Breast epithelium (tissue), 4 donors: ENCODE results near the gene PPM1H. TPM values are rescaled to one million over a fixed set of nuclear protein-coding genes. Genes with fewer than 3 reads are reported as not detected.
"Not testable (repeated sequence)": the region's sequence is repeated elsewhere in the genome, so short reads cannot be mapped to it uniquely, and the experiment has no call there.

Source experiments
- DNase-seq, 2 donors: peaks; one replicate each; pipeline ENCODE4 v3.0.0-alpha.2; 2019; ENCODE audit warnings: low spot score in 2 of 2
- H3K27ac ChIP-seq, 2 donors: fragments of 200-600 bp; sonication (generic) in 1 of 2; one replicate each; pipeline ENCODE4 v1.5.1; 2016 to 2019; ENCODE audit warnings: mild to moderate bottlenecking in 1 of 2
- H3K27me3 ChIP-seq, 2 donors: fragments of 200-600 bp; sonication (generic) in 1 of 2; one replicate each; pipeline versions ENCODE4 v1.5.1 to v1.6.0; 2017 to 2019; ENCODE audit warnings: control low read depth in 1 of 2, mild to moderate bottlenecking in 1 of 2
- H3K36me3 ChIP-seq: fragments of 200-600 bp; one replicate; pipeline ENCODE4 v1.5.1; 2019
- H3K4me1 ChIP-seq, 2 donors: fragments of 200-600 bp; sonication (generic); one replicate each; pipeline ENCODE4 v1.5.1; 2016 to 2019; ENCODE audit warnings: control low read depth in 1 of 2
- H3K4me3 ChIP-seq, 3 donors: fragments of 200-600 bp; sonication (generic); 1 replicate in 2 of 3; 2 replicates in 1 of 3; pipeline ENCODE4 v1.5.1; 2016 to 2019; ENCODE audit warnings: mild to moderate bottlenecking in 3 of 3, moderate library complexity in 2 of 3
- H3K9me3 ChIP-seq, 2 donors: fragments of 200-600 bp; sonication (generic) in 1 of 2; one replicate each; pipeline ENCODE4 v1.5.1; 2016 to 2019; ENCODE audit warnings: control low read depth in 1 of 2
- CTCF ChIP-seq, 3 donors: fragments of 450-650 bp; IDR thresholded peaks; one replicate each; pipeline ENCODE4 v1.5.1; 2016 to 2017; ENCODE audit warnings: antibody characterized with exemption in 3 of 3, mild to moderate bottlenecking in 3 of 3, moderate library complexity in 3 of 3
- POLR2A ChIP-seq: fragments of 450-650 bp; IDR thresholded peaks from one replicate; pipeline ENCODE4 v1.6.1; 2016; ENCODE audit warnings: antibody characterized with exemption, mild to moderate bottlenecking, moderate library complexity
- POLR2AphosphoS5 ChIP-seq, 3 donors: sonication (generic); formaldehyde crosslinking; IDR thresholded peaks; one replicate each; pipeline ENCODE4 v1.6.1; 2017; ENCODE audit warnings: antibody characterized with exemption in 3 of 3
- intact Hi-C: fragments of 100-400 bp; cut with DNase I; formaldehyde crosslinking; loops from one replicate; pipeline ENCODE4 v1.15.1; 2023; ENCODE audit warnings: low total_unique reads
- total RNA-seq, 3 donors: library from RNA; depleted of rRNA; stranded (reverse); fragments of >200 nt; gene quantifications; one replicate each; pipeline ENCODE4 v1.1.0, GENCODE V29; 2016

Gene PPM1H
- total RNA-seq, 3 donors from 2014 or later: 2.2 to 15.4 (median 13.5) TPM

GRCh38 chr12:62888454-62889110, 46.4 kb downstream of the PPM1H start:
- H3K4me1 ChIP-seq: no peaks in the 10 kb centered on the region
- intact Hi-C loops: no loop called here
- H3K4me3 ChIP-seq: no peak overlapping the region
- no peak for TF ChIP-seq CTCF (IDR thresholded peaks at IDR 0.05)
- no peak for TF ChIP-seq POLR2A
- TF ChIP-seq POLR2AphosphoS5 (IDR thresholded peaks at IDR 0.05): no peak
- DNase-seq: no peak
- no peak overlapping the region for H3K27ac ChIP-seq
- no peaks in the 10 kb centered on the region for H3K27me3 ChIP-seq
- no peaks in the 10 kb centered on the region for H3K36me3 ChIP-seq
- no peaks in the 10 kb centered on the region for H3K9me3 ChIP-seq

- Histone ChIP-seq H3K4me3 (no peak overlapping the region), H3K4me1 (no peaks in the 10 kb centered on the region), H3K9me3 (no peaks in the 10 kb centered on the region), H3K27ac (no peak overlapping the region), H3K27me3 (no peaks in the 10 kb centered on the region), H3K36me3 (no peaks in the 10 kb centered on the region)
- TF ChIP-seq POLR2A (no peak), CTCF (IDR thresholded peaks at IDR 0.05) (no peak), POLR2AphosphoS5 (IDR thresholded peaks at IDR 0.05) (no peak)
- no peak for DNase-seq
- intact Hi-C loops: no loop called here
Measured at GRCh38 chr12:62886796-62887195, 48.2 kb downstream of the PPM1H start.

GRCh38 chr12:62885242-62885641, 49.7 kb downstream of the PPM1H start:
- intact Hi-C loops: no loop called here
- TF ChIP-seq POLR2A (no peak), CTCF (IDR thresholded peaks at IDR 0.05) (no peak), POLR2AphosphoS5 (IDR thresholded peaks at IDR 0.05) (no peak)
- DNase-seq: no peak
- Histone ChIP-seq H3K27ac (no peak overlapping the region), H3K27me3 (no peaks in the 10 kb centered on the region), H3K9me3 (no peaks in the 10 kb centered on the region), H3K4me1 (no peaks in the 10 kb centered on the region), H3K4me3 (no peak overlapping the region), H3K36me3 (no peaks in the 10 kb centered on the region)

DNA sequence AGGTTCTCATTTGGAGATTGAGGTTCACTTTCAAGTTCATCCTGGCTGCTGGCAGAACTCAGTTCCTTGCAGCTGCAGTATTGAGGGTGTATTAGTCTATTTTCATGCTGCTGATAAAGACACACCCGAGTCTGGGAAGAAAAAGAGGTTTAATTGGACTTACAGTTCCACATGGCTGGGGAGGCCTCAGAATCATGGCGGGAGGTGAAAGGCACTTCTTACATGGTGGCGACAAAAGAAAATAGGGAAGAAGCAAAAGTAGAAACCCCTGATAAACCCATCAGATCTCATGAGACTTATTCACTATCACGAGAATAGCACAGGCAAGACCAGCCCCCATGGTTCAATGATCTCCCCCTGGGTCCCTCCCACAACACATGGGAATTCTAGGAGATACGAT, 50.1 kb downstream of the PPM1H start:
- intact Hi-C loops, DNase-seq, H3K4me3 ChIP-seq, H3K9me3 ChIP-seq, H3K27ac ChIP-seq, H3K4me1 ChIP-seq, H3K36me3 ChIP-seq, H3K27me3 ChIP-seq: not testable (repeated sequence)

DNA sequence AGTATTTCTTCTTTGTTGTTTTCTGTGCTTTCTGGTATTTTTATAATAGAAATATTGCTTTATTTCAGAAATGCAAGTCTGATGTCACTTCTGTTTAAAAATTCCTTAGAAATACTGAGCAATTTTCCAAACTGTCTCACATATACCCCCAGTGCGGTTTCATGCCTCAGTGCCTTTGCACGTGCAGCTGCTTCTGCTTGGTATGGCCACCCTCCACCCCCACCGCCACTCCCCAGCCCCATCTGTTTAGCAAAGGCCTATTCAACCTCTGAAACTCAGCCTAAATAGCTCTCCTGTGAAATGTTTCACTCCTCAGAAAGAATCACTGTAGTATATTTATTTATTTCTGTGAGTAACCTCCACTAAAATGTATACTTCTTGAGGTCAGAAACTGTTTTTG, 52.3 kb downstream of the PPM1H start:
- no peak overlapping the region for H3K4me3 ChIP-seq
- no peak for DNase-seq
- TF ChIP-seq POLR2AphosphoS5 (IDR thresholded peaks at IDR 0.05): no peak
- no peak for TF ChIP-seq CTCF (IDR thresholded peaks at IDR 0.05)
- TF ChIP-seq POLR2A: no peak
- H3K27me3 ChIP-seq: no peaks in the 10 kb centered on the region
- H3K9me3 ChIP-seq: no peaks in the 10 kb centered on the region
- intact Hi-C loops: no loop called here
- no peaks in the 10 kb centered on the region for H3K4me1 ChIP-seq
- H3K27ac ChIP-seq: no peak overlapping the region
- no peaks in the 10 kb centered on the region for H3K36me3 ChIP-seq

DNA sequence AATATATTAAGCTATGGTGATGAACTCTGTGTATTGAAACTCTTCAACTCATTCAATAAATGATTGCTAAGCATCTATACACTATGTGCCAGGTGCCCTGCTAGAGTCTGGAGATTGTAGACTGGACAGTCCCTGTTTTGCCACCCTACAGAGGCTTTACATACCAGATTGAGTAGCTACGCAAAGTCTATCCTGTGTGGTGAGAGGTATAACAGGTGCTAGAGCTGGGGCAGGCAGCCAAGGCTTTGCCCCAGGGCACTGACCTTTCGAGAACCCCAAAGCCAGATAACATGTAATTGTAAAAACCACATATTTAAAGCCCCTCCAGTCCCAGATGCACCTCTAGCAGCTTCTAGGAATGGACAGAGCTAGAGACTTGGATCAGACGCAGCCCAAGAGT, 52.8 kb downstream of the PPM1H start:
- no peak for DNase-seq
- intact Hi-C loops: no loop called here
- H3K27ac ChIP-seq: no peak overlapping the region
- H3K4me3 ChIP-seq: no peak overlapping the region
- H3K9me3 ChIP-seq: no peaks in the 10 kb centered on the region
- H3K4me1 ChIP-seq: no peaks in the 10 kb centered on the region
- H3K27me3 ChIP-seq: no peaks in the 10 kb centered on the region
- no peaks in the 10 kb centered on the region for H3K36me3 ChIP-seq
- TF ChIP-seq POLR2AphosphoS5 (IDR thresholded peaks at IDR 0.05) (no peak), CTCF (IDR thresholded peaks at IDR 0.05) (no peak), POLR2A (no peak)
